ENCODE data around the gene VOPP1.

The VOPP1 gene

GRCh38 chr7:55557666-55558188 lies 14.6 kb downstream of the VOPP1 start:
- FAIRE-seq (no peak), DNase-seq (ENCODE audit: insufficient read length, low spot score) (no peak)

- DNase-seq (ENCODE audit: insufficient read length, low spot score) (no peak), FAIRE-seq (no peak)
Observed at GRCh38 chr7:55556492-55556891, 15.8 kb downstream of the VOPP1 start.

DNA sequence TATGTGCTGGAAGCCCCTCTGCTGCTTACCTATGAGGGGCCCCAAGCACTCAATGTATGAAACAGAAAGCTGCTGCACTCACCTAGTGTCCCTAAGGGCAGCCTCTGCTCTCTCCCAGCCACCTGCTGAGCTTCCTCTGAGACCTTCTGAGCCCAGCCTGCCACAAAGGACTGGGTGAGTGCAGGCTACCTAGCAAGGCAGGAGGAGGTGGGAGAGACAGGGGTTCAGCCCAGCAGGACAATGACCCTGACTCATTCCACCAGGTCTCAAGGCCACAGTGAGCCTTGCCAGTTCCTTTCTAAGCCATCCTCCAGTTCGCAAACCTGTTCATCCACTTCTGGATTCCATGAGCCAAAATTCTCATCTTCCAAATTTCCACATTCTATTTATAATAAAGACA lies 16.3 kb downstream of the VOPP1 start:
- FAIRE-seq (no peak), DNase-seq (ENCODE audit: insufficient read length, low spot score) (no peak)

GRCh38 chr7:55555160-55555559 lies 17.1 kb downstream of the VOPP1 start:
- FAIRE-seq: no peak
- no peak for DNase-seq (ENCODE audit: insufficient read length, low spot score)

- DNase-seq (ENCODE audit: insufficient read length, low spot score): no peak
- no peak for FAIRE-seq
Observed at GRCh38 chr7:55554038-55554437, 18.3 kb downstream of the VOPP1 start.

- FAIRE-seq: no peak
Observed at GRCh38 chr7:55553024-55553345, 19.3 kb downstream of the VOPP1 start.

GRCh38 chr7:55552320-55553023 lies 19.8 kb downstream of the VOPP1 start:
- no peak for FAIRE-seq

More at GRCh38 chr7:55553024-55553345, 19.3 kb downstream of the VOPP1 start:
- no peak for DNase-seq (ENCODE audit: insufficient read length, low spot score)

GRCh38 chr7:55550841-55551537 lies 21.3 kb downstream of the VOPP1 start:
- DNase-seq (ENCODE audit: insufficient read length, low spot score) (no peak), FAIRE-seq (no peak)

More at GRCh38 chr7:55552320-55553023, 19.8 kb downstream of the VOPP1 start:
- DNase-seq (ENCODE audit: insufficient read length, low spot score): no peak

GRCh38 chr7:55550010-55550663 lies 22.2 kb downstream of the VOPP1 start:
- FAIRE-seq (no peak), DNase-seq (ENCODE audit: insufficient read length, low spot score) (no peak)

GRCh38 chr7:55549457-55549856 lies 22.8 kb downstream of the VOPP1 start:
- no peak for FAIRE-seq

GRCh38 chr7:55548295-55548731 lies 24.0 kb downstream of the VOPP1 start:
- FAIRE-seq (no peak), DNase-seq (ENCODE audit: insufficient read length, low spot score) (no peak)

More at GRCh38 chr7:55549457-55549856, 22.8 kb downstream of the VOPP1 start:
- DNase-seq (ENCODE audit: insufficient read length, low spot score): no peak

GRCh38 chr7:55546814-55547213 lies 25.5 kb downstream of the VOPP1 start:
- FAIRE-seq (peak; percentile 94), DNase-seq (ENCODE audit: insufficient read length, low spot score) (peak; percentile 88)

GRCh38 chr7:55545496-55545895 lies 26.8 kb downstream of the VOPP1 start:
- no peak for DNase-seq (ENCODE audit: insufficient read length, low spot score)
- no peak for FAIRE-seq

DNA sequence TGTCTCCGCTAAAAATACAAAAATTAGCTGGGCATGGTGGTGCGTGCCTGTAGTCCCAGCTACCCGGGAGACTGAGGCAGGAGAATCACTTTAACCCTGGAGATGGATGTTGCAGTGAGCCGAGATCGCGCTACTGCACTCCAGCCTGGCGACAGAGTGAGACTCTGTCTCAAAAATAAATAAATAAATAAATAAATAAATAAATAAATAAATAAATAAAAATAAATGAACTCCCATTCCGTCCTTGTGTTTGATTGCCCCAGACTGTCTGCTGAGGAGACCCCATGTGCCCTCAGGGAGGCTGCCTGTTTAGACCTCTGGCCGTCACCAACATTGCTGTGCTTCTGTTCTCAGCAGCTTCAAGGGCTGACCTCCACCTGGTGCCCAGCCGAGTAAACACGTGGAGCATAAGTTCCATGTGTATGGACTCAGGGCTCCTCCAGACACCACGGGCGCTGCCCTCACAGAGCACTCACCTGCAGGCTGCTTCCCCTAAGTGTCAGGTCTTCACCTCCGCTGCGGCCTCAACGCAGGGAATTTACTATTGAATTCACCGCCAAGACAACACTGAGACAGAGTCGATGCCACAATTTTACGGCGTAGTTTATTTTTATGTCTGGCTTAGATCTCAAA lies 32.0 kb downstream of the VOPP1 start:
- FAIRE-seq (no peak), DNase-seq (ENCODE audit: insufficient read length, low spot score) (no peak)

GRCh38 chr7:55539380-55539779 lies 32.9 kb downstream of the VOPP1 start:
- DNase-seq (ENCODE audit: insufficient read length, low spot score) (no peak), FAIRE-seq (no peak)

DNA sequence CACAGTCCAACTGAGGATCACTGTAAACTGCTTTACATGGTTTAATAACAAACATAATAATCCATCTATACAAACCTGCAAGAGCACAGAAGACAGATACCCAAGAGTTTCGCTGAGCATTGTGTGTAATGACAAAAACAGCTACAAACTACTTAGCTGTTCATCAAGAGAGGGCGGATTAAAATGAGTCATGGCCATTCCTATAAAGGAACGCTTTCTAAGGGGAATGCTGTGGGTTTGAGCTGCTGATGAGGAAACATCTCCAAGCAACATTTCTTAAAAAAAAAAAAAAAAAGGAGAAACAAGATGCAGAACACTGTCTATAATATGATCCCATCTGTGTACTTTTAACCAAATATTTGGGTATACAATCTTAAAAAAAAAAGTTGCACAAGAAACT lies 33.8 kb downstream of the VOPP1 start:
- DNase-seq (ENCODE audit: insufficient read length, low spot score): peak; percentile 51
- FAIRE-seq: no peak

GRCh38 chr7:55537458-55537990 lies 34.8 kb downstream of the VOPP1 start:
- no peak for FAIRE-seq
- DNase-seq (ENCODE audit: insufficient read length, low spot score): no peak

- FAIRE-seq: no peak
- no peak for DNase-seq (ENCODE audit: insufficient read length, low spot score)
Observed at GRCh38 chr7:55536619-55537457, 35.5 kb downstream of the VOPP1 start.

DNA sequence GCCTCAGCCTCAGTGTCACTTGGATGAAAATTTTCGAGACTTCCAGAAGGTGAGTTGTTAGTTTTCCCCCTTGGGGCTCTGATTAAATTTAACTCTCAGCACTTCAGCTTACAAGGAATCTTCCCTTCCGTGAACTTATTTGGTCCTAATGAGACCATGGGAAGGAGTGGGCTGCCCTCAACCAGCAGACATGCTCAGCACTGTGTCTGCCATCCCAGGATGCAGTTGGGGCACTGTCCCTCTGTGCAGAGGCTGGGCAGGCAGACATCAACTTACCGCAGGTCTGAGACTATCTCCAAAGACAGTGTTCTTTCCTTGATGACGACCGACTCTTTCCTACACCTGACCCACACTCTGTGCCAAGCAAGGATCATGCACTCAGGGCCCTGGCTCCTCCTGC lies 36.7 kb downstream of the VOPP1 start:
- no peak for DNase-seq (ENCODE audit: insufficient read length, low spot score)
- FAIRE-seq: no peak

Measured in HTR-8/SVneo (cell line).